ENCODE data around the gene RHEB. TPM values are rescaled to one million over a fixed set of nuclear protein-coding genes. Genes with fewer than 3 reads are reported as not detected.

RHEB gene
- total RNA-seq, 1 donor, result 98.8 TPM

GRCh38 chr7:151423226-151423625, 96.5 kb downstream of the RHEB start:
- no peak for DNase-seq (ENCODE audit: low read depth)
- no peak for TF ChIP-seq CTCF (IDR thresholded peaks at IDR 0.05; ENCODE audit: insufficient read depth, low read length)

GRCh38 chr7:151422212-151422611, 97.5 kb downstream of the RHEB start:
- no peak for TF ChIP-seq CTCF (IDR thresholded peaks at IDR 0.05; ENCODE audit: insufficient read depth, low read length)
- DNase-seq (ENCODE audit: low read depth), result no peak
- H3K4me3 ChIP-seq (ENCODE audit: low read depth, low read length), result no peak overlapping the region

More at GRCh38 chr7:151423226-151423625, 96.5 kb downstream of the RHEB start:
- H3K4me3 ChIP-seq (ENCODE audit: low read depth, low read length), result no peak overlapping the region

- no peak for DNase-seq (ENCODE audit: low read depth)
- no peak for TF ChIP-seq CTCF (IDR thresholded peaks at IDR 0.05; ENCODE audit: insufficient read depth, low read length)
- H3K4me3 ChIP-seq (ENCODE audit: low read depth, low read length), result no peak overlapping the region
Measured at GRCh38 chr7:151420144-151420543, 99.6 kb downstream of the RHEB start.

- no peak for DNase-seq (ENCODE audit: low read depth)
- no peak overlapping the region for H3K4me3 ChIP-seq (ENCODE audit: low read depth, low read length)
- no peak for TF ChIP-seq CTCF (IDR thresholded peaks at IDR 0.05; ENCODE audit: insufficient read depth, low read length)
Measured at GRCh38 chr7:151416941-151417315, 102.8 kb downstream of the RHEB start.

GRCh38 chr7:151416112-151416940, 103.4 kb downstream of the RHEB start:
- no peak for TF ChIP-seq CTCF (IDR thresholded peaks at IDR 0.05; ENCODE audit: insufficient read depth, low read length)
- DNase-seq (ENCODE audit: low read depth), result no peak
- no peak overlapping the region for H3K4me3 ChIP-seq (ENCODE audit: low read depth, low read length)

Small RNA genes lying within 50 kb of the gene (small RNA-seq; reads per million reads assigned to genes)
- gene MIR3907, result not detected
- gene RN7SL76P, result not detected

Other genes with a start within 250 kb of the RHEB start
- 46.5 and 193 TPM in 2 replicates for gene NUB1, start 178.1 kb downstream of the RHEB start, total RNA-seq (ENCODE audit: low replicate concordance)
- 0.45 and 17.7 TPM in 2 replicates for gene WDR86, start 109.9 kb downstream of the RHEB start, total RNA-seq (ENCODE audit: low replicate concordance)
- gene CRYGN, start 79.8 kb downstream of the RHEB start, total RNA-seq (ENCODE audit: low replicate concordance), result 0.09 and 0.16 TPM in 2 replicates

Measured in fibroblast of the aortic adventitia (primary cell).